ENCODE data around the gene NOXO1.
A peak's percentile ranks its signal among the peaks of the same experiment; 100 is the strongest.
"Not testable (repeated sequence)": the region's sequence is repeated elsewhere in the genome, so short reads cannot be mapped to it uniquely, and the experiment has no call there.

Gene NOXO1, protein sequence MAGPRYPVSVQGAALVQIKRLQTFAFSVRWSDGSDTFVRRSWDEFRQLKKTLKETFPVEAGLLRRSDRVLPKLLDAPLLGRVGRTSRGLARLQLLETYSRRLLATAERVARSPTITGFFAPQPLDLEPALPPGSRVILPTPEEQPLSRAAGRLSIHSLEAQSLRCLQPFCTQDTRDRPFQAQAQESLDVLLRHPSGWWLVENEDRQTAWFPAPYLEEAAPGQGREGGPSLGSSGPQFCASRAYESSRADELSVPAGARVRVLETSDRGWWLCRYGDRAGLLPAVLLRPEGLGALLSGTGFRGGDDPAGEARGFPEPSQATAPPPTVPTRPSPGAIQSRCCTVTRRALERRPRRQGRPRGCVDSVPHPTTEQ

DNA sequence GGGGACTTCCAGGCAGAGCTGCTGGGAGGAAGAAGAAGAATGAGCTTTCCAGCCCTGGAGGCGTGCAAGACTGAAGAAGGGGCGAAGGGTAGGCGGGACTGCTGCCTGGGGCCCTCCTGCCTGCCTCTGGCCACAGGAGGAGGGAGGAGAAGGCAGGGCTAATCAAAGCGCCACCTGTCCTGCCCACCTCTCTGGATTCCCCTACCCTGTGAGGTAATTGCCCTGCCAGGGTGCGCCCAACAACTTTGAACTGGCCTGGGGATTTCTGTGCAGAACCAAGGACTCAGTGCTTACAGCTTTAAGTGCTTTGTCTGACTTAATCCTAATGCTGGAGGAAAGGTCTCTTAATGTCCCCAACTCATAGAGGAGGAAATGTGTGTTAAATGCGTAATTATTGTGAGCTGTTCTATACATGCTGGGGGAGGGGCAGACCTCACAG lies at the start of gene NOXO1:
Gene NOXO1, minus strand, starts transcription at position 72 of the 439 bp plus-strand sequence. CDS start 290 bp downstream, outside the sequence.
- no peak for DNase-seq

DNA sequence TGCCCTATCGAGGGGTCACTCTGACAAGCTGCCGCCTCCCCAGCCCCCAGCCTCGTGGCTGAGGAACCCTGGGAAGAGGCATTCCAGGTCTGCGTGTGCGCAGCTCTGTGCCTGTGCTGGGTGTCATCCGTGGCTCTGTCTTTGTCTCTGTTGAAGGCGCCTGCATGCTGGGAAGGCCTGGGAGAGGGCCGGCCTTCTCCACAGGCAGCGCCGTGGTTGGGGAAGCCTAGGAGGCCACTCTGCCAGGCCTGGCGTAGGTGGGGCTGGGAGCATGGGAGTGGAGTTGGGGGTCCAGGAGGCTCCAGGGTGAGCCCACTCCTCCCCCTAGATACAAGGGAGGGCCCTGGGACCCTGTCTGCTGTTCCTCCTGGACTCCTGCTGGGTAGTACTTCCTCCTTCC lies 48.8 kb upstream of the NOXO1 start:
- no peak for DNase-seq

DNA sequence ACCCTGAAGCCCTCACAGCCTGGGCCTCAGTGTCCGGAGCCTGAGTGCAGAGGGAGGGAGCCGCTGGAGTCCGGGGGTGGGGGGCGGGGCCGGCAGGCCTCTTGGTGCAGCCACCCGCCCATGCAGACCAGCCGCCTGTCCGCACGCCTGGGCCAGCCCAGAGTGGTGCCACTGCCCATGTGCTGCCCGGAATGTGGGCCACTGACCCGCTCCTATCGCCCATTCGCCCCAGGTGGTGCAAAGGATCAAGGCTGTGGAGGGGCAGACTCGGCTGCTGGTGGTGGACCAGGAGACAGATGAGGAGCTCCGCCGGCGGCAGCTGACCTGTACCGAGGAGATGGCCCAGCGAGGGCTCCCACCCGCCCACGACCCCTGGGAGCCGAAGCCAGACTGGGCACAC lies 48.1 kb upstream of the NOXO1 start:
- no peak for DNase-seq

DNA sequence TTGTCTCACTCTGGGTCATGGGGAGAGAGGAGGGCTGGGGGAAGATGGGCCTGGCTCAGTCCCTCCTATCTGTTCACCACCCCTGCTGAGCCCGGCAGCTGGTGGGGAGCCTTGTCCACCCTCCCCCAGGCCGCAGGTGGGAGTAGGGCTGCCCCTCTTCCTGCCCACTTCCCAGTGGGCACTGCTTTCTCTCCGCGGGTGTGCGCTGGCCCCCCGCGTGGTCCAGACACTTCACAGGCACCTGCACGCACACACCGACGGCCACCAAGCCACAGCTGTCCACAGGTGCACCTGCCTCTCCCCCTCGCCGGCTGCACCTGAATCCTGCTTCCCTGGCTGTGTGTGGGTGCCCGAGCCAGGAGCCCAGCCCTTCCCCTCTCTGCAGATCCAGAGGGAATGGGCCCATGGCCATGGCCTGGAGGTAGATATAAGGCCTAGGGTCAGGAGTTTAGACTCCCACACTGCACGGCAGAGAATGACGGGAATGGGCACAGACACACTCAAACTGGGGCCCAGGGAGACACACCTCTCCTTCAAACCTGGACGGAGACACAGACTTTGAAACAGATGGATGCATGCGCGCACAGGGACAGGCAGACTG lies 47.5 kb upstream of the NOXO1 start:
- no peak for DNase-seq

DNA sequence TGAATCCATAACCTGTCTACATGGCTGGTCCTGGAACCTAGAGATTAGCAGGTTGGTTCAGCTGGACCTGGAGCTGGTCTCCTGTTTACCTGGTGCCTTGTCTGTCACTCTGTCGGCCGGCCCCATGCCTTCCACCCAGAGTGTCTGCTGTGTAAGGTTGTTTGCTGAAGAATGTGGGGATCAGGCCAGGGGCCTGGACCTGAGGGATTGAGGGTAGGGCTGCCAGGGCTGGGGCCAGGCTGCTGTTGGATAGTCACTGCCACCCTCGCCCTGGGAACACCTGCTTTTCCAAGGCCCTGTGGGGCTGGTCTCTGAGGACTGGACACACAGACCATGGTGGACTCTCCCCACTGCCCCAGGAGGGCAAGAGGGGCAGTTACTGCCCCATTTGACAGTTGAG lies 46.9 kb upstream of the NOXO1 start:
- no peak for DNase-seq

DNA sequence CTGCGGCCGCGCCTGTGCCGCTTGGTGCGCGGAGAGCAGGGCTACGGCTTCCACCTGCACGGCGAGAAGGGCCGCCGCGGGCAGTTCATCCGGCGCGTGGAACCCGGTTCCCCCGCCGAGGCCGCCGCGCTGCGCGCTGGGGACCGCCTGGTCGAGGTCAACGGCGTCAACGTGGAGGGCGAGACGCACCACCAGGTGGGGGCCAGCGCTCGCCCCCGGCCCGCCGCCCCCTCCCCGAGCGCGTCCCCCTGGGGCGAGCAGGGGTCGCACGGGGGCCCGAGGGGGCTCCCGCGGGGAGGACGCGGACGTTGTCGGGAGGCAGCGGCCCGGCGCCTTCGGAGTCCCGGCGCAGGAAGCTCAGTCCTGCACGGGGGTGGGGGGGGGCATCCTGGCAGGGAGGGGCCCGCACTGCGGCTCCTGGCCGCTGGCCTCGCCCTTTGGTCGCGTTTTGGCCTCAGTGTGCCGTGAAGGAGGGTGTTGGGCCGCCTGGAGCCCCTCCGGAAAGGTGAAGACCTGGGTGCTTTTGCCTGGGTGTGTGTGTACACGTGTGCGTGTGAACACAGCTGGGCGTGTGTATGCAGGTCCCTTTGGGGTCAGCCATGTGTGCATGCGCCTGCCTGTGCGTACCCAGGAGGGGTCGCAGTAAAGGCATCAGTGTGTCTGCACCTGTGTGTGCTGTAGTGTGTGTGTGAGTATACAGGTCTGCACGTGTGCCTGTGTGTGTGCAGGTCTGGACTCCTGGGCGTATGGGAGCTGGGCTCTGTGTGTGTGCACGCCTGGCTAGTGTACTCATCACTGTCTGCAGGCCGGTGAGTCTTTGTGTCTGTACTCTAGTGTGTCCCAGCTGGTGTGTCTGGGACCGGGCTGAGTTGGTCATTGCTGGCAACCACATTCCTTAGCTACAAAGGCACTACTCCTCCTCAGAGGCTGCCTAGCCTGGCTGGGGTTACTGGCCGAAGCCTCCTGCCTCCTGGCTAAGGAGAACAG lies 46.0 kb upstream of the NOXO1 start:
- no peak for DNase-seq

DNA sequence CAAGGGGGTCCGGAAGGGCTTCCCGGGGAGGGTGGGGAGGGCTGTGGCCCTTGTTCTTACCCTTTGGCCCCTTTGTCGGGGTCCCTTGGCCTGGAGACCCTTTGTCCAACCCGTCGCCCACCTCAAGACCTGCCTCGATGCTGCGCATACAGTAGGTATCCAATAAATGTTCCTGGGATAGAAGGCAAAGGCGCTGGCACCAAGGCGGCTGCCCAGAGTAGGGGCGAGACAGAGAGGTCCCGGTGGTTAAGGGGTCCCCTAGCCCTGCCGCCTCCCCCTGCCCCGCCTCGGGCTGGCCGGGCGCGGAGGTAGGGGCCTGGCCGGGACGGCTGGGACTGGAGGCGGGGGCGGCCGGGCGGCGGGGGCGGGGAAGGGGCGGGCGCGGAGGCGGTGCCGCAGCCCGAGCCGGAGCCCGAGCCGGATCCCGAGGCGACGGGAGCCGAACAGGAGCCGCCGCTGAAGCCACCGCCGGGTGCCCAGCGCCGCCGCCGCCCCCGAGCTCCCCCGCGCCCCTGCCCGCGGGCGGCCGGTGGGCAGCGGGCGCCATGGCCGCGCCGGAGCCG lies 45.3 kb upstream of the NOXO1 start, which contains the start of gene NHERF2:
Gene NHERF2, plus strand, starts transcription at position 442 of the 563 bp plus-strand sequence. Its CDS starts 104 bp downstream, at position 546.
- no peak for DNase-seq

DNA sequence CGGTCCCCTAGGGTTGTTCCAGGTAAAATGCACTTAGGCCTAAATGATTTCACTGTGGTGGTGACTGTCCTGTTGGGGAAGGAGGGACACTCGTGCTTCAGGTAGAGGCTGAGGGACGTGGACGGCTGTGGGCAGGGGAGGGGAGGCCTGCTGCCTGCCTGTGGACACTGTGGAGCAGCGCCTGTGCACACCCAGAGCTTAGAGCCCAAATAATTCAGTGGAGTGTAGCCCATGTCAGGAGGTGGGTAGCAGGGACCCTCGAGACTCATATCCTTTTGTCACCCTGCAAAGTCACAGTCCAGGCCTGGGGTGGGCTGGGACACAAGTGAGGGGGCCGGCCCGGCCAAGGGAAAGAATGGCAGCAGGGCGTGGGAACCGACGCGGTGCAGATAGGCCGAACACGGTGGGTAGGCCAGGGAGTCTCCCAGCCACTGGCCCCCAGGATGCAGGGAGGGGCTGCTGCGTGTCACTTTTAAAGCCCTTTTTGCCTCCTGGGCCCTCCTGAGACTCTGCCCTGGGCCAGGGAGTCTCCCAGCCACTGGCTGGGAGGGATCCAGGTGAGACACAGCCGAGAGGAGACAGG lies 44.7 kb upstream of the NOXO1 start:
- DNase-seq = no peak

DNA sequence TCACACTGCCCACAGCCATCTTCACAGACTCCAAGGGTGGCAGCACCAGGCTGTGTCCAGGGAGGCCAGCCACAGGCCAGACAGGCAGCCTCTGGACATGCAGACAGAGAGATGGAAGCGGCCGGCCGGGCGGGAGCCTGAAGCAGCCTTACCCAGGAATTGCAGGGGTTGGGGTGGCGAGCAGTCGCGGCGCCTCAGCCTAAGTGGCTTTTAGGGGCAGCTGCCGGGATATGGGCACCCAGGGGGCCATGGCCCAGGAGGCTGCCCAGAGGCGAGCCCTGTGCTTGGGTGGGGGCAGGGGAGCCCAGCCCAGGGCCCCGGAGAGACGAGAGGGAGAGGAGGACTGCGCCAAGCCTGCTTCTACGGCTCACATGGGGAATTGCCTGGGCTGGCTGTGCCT lies 44.0 kb upstream of the NOXO1 start:
- no peak for DNase-seq

DNA sequence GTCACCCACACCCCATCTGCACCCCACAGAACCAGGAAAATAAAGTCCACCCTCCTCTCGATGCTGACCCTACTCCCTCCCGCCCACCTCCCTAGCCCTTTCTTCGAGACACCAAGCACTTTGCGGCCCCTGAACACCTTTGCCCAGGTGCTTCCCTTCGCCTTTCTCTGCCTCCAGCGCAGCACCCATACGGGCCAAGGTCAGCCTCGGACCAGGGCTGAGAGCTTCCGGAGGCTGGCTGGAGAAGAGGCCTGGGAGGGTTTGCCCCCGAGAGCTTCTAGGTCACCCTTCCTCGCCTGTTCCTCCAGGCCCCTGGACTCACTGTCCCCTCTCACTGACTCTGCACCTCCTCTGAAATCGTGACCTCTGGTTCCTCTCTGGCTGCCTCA lies 42.8 kb upstream of the NOXO1 start:
- no peak for DNase-seq

DNA sequence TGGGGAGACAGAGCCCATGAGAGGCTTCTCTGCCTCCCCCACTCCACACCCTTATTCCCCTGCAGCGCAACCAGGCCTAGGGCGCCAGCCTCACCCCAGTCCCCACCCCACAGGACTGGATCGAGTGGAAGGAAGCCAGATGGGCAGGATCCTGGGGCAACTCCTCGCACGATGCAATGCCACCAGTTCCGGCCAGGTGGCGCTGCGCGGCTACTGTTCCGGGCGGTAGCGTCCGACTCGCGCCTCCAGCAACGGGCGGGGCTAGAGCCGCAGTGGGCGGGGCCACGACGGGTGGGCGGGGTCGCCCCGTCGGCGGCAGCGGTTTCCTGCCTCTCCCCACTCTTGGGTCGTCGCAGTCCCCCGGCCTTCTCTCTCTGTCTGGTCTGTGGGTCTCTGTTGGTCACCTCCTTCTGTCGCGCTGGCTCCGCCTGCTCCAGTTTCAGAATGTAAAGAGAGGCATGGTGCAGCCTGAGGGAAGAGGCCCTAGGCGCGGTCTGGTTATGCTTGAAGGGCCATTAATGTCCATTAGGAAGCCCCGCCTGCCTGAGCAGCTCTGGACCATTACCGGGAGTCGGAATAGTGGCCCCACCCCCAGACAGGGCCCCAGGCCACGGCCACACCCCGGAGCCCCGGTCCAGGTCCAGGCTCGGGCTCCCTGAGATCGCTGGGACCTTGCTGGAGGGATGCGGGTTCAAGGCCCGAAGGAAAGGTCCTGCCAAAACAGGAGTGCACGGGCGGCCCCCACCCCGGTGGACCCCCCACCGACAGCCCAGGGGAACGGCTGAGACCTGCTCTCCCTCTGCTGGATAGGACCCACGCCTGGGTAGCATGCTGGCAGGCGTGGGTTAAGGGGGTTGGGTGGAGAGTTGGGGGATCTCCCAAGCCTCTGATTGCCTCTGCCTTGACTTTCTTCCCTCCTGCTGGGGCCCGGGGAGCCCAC lies 42.1 kb upstream of the NOXO1 start:
- DNase-seq = peak; percentile 96

DNA sequence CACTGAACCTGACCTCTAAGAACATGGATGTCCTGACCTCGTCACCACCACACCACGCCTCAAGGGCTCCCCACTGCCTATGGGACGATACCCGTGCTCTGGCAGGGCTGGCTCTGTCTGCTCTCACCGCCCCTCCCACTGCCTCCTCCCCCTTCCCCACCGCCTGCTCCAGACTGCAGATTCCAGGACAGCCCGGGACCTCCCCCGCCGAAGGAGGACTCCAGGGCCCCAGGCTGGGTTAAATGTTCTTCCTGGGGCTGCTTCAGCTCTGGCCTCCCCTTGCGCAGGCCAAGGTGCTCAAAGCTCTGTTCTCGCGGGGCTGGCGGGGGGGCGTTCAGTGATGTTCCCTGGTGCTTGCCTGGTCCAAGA lies 41.4 kb upstream of the NOXO1 start:
- peak; percentile 31 for DNase-seq

DNA sequence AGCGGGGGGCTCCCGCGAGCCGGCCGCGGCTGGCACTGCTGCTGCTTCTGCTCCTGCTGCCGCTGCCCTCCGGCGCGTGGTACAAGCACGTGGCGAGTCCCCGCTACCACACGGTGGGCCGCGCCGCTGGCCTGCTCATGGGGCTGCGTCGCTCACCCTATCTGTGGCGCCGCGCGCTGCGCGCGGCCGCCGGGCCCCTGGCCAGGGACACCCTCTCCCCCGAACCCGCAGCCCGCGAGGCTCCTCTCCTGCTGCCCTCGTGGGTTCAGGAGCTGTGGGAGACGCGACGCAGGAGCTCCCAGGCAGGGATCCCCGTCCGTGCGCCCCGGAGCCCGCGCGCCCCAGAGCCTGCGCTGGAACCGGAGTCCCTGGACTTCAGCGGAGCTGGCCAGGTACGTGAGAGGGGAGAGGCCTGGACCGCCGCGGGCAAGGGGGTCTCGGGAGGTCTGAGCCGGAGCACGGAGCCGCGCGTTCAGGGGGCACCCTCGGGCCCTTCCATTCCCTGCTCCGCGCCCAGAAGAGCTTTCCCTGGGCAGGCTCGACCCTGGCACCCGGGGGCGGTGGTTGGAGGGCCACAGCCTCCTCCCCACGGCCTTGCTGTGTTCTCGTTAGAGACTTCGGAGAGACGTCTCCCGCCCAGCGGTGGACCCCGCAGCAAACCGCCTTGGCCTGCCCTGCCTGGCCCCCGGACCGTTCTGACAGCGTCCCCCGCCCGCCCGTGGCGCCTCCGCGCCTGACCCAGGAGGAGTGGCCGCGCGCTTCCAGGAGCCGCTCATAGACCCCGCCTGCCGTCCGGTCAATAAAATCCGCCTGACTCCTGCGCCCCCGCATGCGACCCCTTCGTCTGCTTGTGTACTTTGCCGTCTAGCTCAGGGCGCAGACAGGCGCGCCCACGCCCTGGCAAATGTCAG lies 38.9 kb upstream of the NOXO1 start:
- no peak for DNase-seq

DNA sequence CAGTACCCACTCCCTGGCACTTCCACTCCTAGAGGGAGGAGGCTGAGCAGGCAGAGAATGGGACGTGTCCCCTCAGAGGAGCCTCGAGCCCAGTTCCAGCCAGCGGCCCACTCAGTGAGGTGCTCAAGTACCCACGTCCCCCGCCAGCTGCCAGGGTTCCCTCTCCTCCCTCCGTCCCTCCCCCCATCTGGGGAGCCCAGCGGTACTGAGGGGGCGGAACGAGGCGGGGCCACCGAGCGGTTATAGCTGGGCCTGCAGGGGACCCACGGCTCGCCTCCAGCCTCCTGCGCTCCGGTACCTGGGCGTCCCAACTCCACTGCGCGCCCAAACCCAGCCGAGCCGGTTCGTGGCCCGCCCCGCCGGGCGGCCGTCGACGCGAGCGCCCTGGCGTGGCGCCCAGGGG lies 38.2 kb upstream of the NOXO1 start, which contains the start of gene NPW:
Gene NPW, plus strand, starts transcription at position 268 of the 403 bp plus-strand sequence.
- DNase-seq = no peak

DNA sequence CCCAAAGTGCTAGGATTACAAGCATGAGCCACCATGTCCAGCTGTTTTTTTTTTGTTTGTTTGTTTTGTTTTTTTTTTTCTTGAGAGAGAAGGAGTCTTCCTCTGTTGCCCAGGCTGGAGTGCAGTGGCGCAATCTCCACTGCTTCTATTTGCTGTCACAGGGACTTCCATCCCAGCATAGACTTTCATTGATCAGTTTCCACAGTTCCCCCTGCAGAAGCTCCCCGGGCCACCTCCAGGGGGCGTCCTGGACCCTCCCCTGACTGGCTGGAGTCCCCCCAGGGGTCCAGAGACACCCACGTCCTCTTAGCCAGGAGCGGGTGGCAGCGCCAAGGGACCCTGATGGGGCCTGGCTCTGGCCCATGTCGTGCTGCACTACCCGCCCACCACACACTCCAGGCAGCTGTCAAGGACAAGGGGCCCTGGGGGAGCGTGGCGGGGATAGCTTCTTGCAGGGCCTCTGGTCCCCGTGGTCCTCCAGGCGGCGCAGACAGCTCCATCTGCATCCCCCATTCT lies 35.2 kb upstream of the NOXO1 start:
- DNase-seq = no peak

DNA sequence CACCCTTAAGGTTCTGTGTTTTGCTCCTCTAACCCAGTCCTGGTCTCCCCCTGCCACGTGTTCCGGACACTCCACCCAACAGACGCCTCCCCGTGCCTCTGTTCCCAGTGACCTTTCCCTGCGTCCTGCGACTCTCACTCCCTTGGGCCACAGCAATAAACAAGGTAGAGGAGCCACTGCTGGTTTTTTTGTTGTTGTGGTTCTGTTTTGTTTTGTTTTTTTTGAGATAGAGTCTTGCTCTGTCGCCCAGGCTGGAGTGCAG lies 34.6 kb upstream of the NOXO1 start:
- DNase-seq = no peak

DNA sequence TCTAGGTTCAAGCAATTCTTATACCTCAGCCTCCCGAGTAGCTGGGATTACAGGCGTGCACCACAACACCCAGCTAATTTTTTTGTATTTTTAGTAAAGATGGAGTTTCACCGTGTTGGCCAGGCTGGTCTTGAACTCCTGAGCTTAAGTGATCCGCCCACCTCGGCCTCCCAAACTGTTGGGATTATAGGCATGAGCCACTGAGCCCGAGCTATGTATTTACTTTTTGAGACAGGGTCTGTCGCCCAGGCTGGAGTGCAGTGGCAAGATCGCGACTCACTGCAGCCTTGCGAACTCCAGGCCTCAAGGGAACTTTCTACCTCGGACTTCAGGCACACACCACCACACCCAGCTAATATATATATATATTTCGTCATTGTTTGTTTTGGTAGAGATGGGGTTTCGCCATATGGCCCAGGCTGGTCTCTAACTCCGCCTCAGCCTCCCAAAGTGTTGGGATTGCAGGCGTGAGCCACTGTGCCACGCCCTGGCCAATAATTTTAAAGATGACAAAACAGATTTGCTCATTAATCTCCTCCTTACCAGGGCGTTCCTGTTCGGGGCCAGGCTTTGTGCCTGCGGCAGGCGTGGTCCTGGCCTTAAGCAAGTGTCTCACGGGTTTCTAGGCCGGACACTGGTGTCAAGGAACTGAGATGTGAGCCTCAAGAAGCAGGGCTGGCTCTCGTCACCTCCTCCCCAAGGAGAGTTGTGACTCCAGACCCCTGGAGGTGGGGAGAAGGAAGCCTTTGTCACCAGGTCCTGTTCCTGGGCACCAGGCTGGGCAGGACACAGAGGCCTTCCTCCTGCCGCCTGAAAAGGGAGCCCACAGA lies 34.1 kb upstream of the NOXO1 start:
- DNase-seq = no peak

DNA sequence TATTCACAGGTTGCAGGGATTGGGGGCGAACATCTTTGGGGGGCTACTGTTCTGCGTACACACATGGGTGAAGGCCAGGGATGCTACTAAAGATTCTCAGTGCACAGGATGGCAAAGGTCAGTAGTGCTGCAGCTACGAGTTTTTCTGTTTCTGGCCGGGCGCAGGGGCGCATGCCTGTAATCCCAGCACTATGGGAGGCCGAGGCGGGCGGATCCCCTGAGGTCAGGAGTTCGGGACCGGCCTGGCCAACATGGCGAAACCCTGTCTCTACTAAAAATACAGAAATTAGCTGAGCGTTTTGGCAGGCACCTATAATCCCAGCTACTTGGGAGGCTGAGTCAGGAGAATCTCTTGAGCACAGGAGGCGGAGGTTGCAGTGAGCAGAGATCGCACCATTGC lies 32.3 kb upstream of the NOXO1 start:
- no peak for DNase-seq

DNA sequence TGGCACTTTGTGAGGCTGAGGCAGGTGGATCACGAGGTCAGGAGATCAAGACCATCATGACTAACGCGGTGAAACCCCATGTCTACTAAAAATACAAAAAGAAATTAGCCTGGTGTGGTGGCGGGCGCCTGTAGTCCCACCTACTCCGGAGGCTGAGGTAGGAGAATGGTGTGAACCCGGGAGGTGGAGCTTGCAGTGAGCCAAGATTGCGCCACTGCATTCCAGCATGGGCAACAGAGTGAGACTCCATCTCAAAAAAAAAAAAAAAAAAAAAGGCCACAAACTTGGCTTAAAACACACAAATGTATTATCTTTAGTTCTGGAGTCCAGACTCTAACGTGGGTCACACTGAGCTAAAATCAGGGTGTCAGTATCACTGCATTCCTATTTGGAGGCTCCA lies 30.5 kb upstream of the NOXO1 start:
- DNase-seq = not testable (repeated sequence)
